ENCODE measurements around the gene GSTT2.

DNA sequence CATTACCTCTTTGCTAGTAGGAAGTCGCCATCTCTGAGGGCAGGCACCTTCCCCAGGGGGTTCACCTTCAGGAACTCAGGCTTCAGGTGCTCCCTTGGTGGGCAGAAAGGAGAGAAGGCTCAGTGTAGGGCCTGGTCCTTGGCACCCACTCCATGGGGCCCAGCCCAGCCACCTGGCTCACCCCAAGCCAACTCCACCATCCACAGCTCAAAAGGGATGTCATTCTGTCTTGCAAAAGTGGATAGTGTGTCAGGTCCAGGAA, 28.0 kb downstream of the GSTT2 start:
- TF ChIP-seq SP1 (IDR thresholded peaks at IDR 0.05) (no peak), ELF4 (IDR thresholded peaks at IDR 0.05) (no peak), SUZ12 (IDR thresholded peaks at IDR 0.05) (no peak), FOXK2 (IDR thresholded peaks at IDR 0.05) (no peak), FOXM1 (IDR thresholded peaks at IDR 0.05; ENCODE audit: borderline replicate concordance) (no peak), ARNT (IDR thresholded peaks at IDR 0.05) (no peak), PKNOX1 (IDR thresholded peaks at IDR 0.05) (no peak), FOXA1 (IDR thresholded peaks at IDR 0.05) (no peak), BHLHE40 (IDR thresholded peaks at IDR 0.05; ENCODE audit: borderline replicate concordance) (no peak), TARDBP (IDR thresholded peaks at IDR 0.05) (no peak)
